H1 (cell line): Measurements from ENCODE around the gene GNA12. TPM values are rescaled to one million over a fixed set of nuclear protein-coding genes. Genes with fewer than 3 reads are reported as not detected.

Experiments
- ATF3 ChIP-seq: IDR thresholded peaks from 2 replicates; pipeline ENCODE4 v1.6.1; 2011; ENCODE audit warnings: low read depth, mild to moderate bottlenecking, low read length; ENCODE audit not compliant: insufficient read depth
- CBX8 ChIP-seq: fragments of 300-800, 300-1000 bp; sonication (generic); IDR thresholded peaks from 2 replicates; pipeline ENCODE4 v1.7.1; 2016; ENCODE audit warnings: low read depth, low read length, borderline replicate concordance
- RAD21 ChIP-seq, 2 experiments: IDR thresholded peaks in 1 of 2; conservative IDR thresholded peaks in 1 of 2; 2 replicates each; pipeline ENCODE4 v1.6.1; 2011; ENCODE audit warnings: low read depth in 2 of 2, low read length in 2 of 2, improper control_type of control experiment in 1 of 2, inconsistent platforms in 1 of 2, mild to moderate bottlenecking in 1 of 2, moderate library complexity in 1 of 2
- polyA plus RNA-seq, 7 experiments: library from polyadenylated mRNA; depleted of rRNA in 3 of 7; stranded (reverse) in 5 of 7; unstranded in 2 of 7; fragments of >200 nt in 5 of 7; fragments of 200-250 nt in 2 of 7; gene quantifications; 1 replicate in 5 of 7; 2 replicates in 1 of 7; 4 replicates in 1 of 7; pipeline versions ENCODE4 v1.2.1 to v1.2.3, GENCODE V29; 2011 to 2013; ENCODE audit warnings: missing spikeins in 2 of 7, mixed read lengths in 2 of 7
- total RNA-seq: library from RNA; stranded (reverse); fragmentation: NEBNext Ultra II Directional; extraction: Animal tissue kit (Norgen Biotek cat#: 25700); gene quantifications from 2 replicates; pipeline ENCODE4 v1.2.1, GENCODE V29; 2021

GNA12 gene
- total and polyA plus RNA-seq, 2 of the 8 experiments (the other 6 are each of a cell fraction or from before 2014, with no cell fraction given): 96.5 to 109 TPM

- TF ChIP-seq ATF3 (no peak), RAD21 (IDR thresholded peaks at IDR 0.05 in 1 of 2, conservative IDR thresholded peaks at IDR 0.05 in 1 of 2; ENCODE audit: low read depth in 2 of 2, low read length in 2 of 2) (no peak), CBX8 (no peak)
Observed at GRCh38 chr7:2729031-2729892, 114.8 kb downstream of the GNA12 start (continued).
